ENCODE data around the gene SPN.
"Not testable (repeated sequence)": the region's sequence is repeated elsewhere in the genome, so short reads cannot be mapped to it uniquely, and the experiment has no call there.

DNA sequence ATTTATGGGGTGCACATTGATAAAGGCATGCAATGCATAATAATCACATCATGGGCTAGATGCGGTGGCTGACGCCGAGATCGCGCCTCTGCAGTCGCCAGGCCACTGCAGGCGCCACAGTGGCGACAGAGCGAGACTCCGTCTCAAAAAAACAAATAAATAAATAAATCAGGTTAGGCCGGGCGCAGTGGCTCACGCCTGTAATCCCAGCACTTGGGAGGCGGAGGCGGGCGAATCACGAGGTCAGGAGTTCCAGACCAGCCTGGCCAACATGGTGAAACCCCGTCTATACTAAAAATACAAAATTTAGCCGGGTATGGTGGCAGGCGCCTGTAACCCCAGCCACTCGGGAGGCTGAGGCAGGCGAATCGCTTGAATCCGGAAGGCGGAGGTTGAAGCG lies 29.6 kb downstream of the SPN start:
- TF ChIP-seq MAX (IDR thresholded peaks at IDR 0.05; ENCODE audit: insufficient read depth, insufficient read length); CTCF (IDR thresholded peaks at IDR 0.05; ENCODE audit: extremely low read depth in 1 of 2, insufficient read depth in 1 of 2, low read depth in 1 of 2, low read length in 2 of 2); JUN (IDR thresholded peaks at IDR 0.05; ENCODE audit: borderline replicate concordance, insufficient read depth, insufficient read length, low read depth); POLR2AphosphoS5 (IDR thresholded peaks at IDR 0.05; ENCODE audit: insufficient read depth, low read depth, low read length); EZH2 (IDR thresholded peaks at IDR 0.05; ENCODE audit: borderline replicate concordance, low read depth, low read length, severe bottlenecking): not testable (repeated sequence)
